HG03159 (cell line): ENCODE results near the gene S100PBP.
"Not testable (repeated sequence)": the region's sequence is repeated elsewhere in the genome, so short reads cannot be mapped to it uniquely, and the experiment has no call there.

Experiments
- ATAC-seq: cut with Tn5 transposase; IDR thresholded peaks from one replicate; pipeline ENCODE4 v1.9.1; 2021; ENCODE audit warnings: mild to moderate bottlenecking, moderate library complexity; ENCODE audit not compliant: unreplicated experiment

S100PBP gene

DNA sequence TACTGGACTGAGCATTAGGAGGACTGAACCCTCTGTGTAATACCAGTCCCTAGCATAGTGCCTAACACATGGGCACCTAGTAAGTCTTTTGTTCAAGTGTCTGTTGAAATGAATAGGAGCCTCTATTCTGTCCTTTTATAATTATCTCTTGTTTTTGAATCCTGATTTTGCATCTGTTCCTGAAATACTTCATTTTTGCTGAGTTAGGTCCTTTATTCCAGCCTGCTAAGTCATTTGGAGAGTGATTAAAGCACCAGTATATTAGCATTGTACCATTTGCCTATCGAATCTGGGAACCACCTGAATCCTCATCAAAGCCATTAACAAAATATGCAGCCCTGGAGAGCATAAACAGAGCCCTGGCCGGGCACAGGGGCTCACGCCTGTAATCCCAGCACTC, 32.6 kb upstream of the S100PBP start:
- ATAC-seq = no peak

GRCh38 chr1:32786856-32787255, 30.6 kb upstream of the S100PBP start:
- no peak for ATAC-seq

GRCh38 chr1:32789356-32789755, 28.1 kb upstream of the S100PBP start:
- ATAC-seq = not testable (repeated sequence)

- no peak for ATAC-seq
These were observed 25.6 kb upstream of the S100PBP start for GRCh38 chr1:32791881-32792280.

GRCh38 chr1:32795763-32796162, 21.7 kb upstream of the S100PBP start:
- not testable (repeated sequence) for ATAC-seq

- no peak for ATAC-seq
These were observed 20.0 kb upstream of the S100PBP start for GRCh38 chr1:32797456-32797855.

DNA sequence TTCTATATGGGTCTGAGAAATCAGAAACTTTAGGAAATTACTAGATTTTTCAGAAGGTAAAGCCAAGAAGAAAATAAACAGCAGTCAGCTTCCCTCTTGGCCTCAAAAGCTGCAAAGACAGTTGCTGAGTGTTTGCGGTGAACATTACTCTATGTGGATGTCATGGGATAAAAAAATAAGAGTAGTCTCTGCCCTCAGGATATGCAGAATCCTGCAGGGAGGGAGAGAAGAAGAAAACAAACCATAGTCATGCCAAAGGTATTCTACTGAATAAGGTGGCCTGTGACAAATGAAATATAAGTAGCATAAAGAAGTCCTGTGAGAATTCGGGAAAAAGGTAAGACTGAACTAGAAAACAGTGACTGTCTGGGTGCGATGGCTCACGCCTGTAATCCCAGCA, 19.3 kb upstream of the S100PBP start:
- ATAC-seq = no peak

DNA sequence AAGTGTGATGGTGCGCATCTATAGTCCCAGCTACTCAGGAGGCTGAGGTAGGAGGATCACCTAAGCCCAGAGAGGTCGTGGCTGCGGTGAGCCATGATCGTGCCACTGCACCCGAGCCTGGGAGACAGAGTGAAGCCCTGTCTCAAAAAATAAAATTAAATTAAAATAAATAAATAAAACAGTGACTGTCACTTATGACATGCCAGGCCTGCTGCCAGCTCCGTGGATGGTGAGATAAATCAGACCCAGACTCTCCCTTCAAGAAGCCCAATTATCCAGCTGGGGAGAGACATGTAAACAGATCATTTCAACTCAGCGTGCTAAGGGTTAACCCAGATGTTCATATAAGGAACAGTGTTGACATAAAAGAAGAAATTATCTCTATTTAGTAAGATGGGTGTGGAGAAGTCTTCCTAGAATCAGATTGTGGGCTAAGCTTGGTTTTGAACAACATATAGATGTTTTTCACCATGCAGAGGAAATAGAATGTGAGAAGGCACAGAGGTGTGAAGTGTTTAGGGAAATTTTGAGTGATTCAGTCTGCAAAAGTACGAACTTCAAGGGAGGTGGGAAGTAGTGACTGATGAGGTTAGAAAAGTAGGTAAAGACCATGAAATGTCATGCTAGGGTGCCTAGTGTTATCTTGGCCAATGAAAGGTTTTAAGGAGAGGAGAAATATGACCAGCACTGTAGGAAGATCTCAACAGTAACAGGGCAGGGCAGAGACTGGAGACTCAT, 18.6 kb upstream of the S100PBP start:
- no peak for ATAC-seq

DNA sequence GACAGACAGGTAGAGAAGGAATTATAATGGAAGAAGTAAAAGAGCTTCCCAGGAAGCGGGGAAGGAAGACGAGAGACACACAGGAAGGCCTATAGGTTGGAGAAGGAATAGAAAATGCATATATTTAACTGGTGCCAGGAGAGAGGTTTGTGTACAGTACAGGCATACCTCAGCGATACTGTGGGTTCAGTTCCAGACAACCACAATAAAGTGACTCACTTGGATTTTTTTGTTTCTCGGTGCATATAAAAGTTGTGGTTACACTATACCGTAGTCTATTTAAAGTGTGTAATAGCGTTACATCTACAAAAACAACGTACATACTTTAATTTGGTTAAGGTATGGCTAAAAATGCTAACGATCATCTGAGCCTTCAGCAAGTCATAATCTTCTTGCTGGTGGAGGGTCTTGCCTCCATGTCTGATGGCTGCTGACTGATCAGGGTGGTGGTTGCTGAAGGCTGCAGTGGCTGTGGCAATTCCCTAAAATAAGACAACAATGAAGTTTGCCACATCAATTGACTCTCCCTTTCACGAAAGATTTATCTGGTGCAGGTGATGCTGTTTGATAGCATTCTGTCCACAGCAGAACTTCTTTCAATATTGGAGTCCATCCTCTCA, 16.2 kb upstream of the S100PBP start:
- ATAC-seq = no peak

GRCh38 chr1:32804460-32804859, 13.0 kb upstream of the S100PBP start:
- ATAC-seq = not testable (repeated sequence)

- ATAC-seq = no peak
These were observed 11.2 kb upstream of the S100PBP start for GRCh38 chr1:32806290-32806689.

DNA sequence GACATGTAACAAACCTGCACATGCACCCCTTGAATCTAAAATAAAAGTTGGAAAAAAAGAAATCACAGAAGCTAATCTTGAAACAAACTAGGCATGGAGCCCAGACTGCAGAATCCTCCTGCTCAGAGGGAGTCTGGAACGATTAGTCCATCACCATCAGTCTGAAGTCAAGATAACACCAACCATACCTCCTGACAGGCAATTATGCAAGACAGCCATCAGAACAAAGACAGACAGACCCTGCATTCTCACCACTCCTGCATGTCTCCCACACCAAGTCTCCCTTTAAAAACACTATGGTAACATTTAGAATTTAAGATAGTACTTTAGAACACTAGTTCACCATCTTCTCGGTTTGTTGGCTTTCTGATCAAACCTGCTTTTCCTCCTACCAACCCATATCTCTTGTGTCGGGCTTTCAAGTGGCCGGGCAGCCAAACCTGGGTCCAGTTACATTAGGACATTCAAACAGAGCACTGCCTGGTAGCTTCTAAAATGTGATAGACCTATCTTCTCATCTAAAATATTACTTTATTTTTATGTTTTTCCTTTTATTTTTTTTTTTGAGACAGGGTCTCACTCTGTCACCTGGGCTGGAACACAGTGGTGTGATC, 10.4 kb upstream of the S100PBP start:
- no peak for ATAC-seq

DNA sequence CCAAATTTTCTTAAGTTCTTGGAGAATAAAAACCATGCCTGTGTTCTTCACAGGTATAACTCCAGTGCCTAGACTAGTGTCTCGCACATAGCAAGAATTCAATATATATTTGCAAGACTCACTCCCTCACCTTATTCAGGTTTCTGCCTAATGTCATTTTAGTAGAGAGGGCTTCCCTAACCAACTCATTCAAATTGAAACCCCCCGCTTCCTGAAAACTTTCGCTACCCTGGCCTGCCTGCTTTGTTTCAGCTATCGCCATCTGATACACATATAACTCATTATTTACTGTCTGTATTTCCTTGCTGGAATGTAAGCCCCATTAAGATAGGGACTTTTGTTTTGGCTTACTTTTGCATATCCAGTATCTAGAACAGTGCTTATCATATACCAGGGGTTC, 8.9 kb upstream of the S100PBP start:
- no peak for ATAC-seq

- ATAC-seq = no peak
These were observed 7.1 kb upstream of the S100PBP start for GRCh38 chr1:32810358-32810757.

DNA sequence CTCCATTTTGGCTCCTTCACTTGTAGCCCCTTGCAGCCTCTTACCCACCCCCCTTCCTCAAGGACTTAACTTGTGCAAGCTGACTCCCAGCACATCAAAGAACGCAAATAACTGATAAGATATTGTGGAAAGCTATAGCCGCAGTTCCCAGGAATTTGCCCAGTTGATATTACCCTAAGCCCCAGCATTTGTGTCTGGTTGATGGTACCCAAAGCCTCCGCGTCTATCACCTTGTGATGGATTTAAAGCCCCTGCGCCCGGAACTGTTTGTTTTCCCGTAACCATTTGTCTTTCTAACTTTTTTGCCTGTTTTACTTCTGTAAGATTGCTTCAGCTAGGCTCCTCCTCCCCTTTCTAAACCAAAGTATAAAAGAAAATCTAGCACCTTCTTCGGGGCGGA, 6.2 kb upstream of the S100PBP start:
- no peak for ATAC-seq

- ATAC-seq = no peak
These were observed 5.5 kb upstream of the S100PBP start for GRCh38 chr1:32811917-32812316.

GRCh38 chr1:32813941-32814739, 3.3 kb upstream of the S100PBP start:
- no peak for ATAC-seq

DNA sequence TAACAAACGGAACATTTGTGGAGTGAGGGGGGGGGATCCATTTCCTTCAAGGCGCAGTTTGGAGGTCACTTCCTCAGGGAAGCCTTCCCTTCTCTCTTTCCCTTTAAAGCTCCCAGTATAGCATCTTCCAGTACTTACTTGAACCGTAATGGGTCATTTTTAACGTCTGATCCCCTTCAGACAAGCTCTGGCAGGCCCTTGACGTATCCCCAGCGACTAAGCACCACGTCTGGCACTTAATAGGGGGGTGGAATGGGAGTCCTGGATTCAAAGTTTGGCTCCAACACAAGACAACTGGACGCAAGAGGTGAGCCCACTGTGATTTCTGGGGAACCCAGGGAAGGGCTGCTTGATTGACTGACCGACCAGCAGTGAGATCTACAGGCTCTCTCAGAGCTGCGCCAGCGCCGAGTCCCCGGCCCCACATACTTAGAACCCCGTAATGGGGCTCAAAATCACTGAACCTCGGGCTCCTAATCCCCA, 736 bp upstream of the S100PBP start:
- ATAC-seq = peak; percentile 16

GRCh38 chr1:32817815-32818786, 648 bp downstream of the S100PBP start:
- peak; percentile 9 for ATAC-seq
